Measurements from ENCODE around the gene FBXO2.

Gene FBXO2

DNA sequence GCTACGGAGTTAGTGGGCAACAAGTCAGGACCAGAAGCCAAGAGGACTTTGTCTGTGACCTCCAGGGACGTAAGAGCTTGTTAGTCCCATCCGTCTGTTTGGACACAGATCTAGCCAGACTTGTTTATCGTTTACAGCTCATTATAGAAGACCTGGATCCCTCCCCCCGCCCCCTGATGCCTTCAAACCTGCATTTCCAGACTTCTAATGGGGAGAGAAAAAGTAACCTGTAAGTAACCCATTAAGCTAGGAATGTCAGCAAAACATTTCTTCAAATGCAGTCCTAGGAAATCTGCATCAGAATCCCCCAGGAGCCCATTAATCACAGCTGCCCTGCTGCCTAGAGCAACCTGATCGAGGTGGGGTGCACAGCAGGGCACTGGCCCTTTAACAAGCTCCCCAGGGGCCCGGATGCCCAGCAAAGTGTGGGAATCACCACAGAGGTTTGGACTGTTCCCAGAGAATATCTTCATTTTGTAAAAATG lies 28.1 kb upstream of the FBXO2 start:
- no peak for DNase-seq (ENCODE audit: low read depth)

DNA sequence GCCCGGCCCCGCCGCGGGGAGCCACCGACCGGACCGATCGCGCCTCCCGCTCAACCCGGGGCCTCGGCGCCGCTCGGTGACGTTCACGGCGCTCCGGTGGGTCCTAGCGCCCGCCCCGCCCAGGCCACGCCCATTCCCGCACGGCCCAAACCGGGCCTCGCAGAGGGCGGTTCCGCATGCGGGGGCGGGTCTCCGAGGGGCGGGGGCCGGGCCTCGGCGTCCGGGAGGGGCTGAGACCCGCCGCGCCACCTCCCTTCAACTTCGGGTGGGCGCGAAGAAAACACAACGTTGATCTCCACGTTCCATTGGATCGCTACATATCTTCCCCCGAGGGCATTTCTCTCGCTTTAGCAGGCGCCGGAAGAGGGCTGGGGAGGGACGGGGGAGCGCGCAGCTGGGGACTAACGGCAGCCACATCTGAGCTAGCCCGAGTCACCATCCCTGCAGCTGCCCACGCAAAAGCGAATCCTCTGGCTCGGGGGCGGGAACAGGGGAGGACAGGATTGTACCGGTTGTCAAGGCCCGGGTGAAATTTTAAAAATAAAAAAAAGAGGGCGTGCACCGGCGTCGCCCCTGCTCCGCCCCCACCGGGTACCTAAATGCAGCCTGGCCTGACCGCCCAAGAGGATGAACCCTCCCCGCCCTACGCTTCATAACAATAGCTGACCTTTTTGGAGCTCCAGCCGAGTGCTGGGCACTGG lies 27.0 kb upstream of the FBXO2 start, which contains the start of gene MAD2L2:
Gene MAD2L2 (minus strand): TSS at position 78 of the 701 bp plus-strand sequence. CDS start 547 bp downstream, outside the sequence.
- peak; percentile 88 for DNase-seq (ENCODE audit: low read depth)

DNA sequence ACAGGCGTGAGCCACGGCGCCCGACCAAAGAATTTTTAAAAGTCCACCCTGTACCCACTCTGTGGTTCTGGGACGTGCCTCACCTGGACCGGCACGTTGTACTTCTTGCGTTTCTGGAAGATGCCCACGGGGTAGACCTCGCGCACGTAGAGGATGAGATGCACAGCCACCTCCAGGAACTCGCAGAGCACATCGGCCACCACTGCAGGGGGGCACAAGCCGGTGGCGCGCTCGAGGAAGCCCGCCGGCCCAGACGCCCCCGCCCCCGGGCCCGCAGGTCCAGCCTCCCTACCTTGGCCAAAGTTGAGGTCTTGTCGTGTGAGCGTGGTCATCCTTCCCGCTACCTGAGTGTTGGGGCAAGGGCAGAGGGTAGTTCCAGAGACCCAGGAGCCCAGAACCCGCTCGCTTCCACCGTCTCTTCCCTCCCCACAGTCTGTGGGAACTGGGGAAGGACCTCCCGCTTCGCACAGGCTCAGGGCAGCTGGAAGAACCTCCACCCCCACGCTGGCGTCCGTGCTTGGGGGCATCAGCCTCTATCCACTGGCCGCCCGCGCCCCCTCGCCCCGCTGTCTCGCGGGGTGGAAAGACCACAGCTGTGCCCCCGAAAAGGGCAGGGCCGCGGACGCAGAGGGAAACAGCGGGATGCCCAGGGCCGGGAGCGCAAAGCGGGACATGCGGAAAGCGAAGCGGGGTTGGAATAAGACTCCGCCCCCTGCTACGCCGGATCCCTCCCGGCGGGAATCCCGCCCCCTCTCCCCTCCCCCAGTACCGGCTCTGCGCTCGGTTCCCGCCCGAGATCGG lies 26.2 kb upstream of the FBXO2 start:
- no peak for DNase-seq (ENCODE audit: low read depth)

DNA sequence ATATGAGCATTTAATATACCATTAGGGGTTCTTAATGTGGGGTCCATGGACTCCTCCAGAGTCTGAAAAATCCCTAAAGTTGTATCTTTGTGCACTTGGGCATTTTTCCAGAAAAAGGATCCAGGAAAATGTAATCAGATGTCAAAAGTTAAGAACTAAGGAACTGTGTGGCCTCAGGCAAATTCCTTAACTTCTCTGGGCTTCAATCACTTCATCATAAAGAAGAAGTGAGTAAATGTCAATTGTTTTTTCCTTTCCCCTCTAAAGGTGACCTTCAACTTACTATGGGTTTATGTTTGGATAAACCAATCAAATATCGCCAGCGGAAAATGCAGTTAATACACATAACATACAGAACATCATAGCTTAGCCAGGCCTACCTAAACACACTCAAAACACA lies 24.2 kb upstream of the FBXO2 start:
- DNase-seq (ENCODE audit: low read depth), result no peak

DNA sequence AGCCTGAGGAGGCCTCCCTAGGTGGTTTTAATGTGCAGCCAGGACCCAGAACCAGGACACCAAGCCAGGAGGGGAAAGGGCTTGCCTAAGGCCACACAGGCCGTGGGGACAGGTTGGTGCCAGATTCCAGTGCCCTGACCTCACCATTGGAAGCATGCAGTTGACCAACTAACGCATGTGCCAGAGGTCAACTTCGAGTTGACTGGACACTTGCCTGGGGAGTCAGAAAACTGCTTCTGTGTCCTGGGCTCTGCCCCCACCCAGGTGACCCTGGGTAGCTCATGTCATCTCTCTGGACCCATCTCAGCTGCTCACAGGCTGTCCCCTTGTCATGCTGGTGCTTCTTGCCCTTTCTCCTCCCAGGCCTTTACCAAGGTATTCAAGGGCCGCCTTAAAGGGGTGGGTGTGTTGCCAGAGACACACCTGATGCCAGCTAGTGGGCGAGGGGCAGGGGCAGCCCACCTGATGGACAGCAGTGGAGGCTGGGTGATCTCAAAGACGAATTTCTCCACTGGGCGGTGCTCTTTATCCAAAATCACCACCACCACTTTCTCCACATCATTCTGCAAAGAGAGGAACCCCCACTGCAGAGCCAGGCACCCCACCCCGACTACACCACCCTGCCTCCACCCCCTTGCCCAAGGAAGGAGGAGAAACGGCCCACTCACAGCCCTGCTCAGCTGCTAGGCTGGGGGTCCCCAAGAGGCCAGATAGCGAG lies 22.3 kb upstream of the FBXO2 start:
- no peak for DNase-seq (ENCODE audit: low read depth)

DNA sequence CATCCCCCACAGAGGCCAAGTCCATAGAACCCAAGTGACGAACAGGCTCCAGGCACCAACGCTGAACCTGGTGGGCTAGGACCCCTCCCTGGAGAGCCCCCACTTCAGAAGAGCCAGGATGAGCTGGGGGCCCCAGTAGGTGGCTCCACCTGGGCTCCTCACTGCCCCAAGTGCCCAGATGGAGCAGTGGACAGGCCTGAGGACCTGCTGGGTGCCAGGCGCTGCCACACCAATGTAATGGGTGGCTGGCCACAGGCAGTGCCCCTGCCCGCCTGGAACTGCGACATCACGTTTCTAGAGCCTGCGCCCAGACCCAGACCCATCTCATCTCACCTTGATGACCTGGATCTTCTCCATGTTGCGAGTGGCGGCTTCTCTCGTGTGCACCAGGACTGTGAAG lies 21.1 kb upstream of the FBXO2 start:
- no peak for DNase-seq (ENCODE audit: low read depth)

DNA sequence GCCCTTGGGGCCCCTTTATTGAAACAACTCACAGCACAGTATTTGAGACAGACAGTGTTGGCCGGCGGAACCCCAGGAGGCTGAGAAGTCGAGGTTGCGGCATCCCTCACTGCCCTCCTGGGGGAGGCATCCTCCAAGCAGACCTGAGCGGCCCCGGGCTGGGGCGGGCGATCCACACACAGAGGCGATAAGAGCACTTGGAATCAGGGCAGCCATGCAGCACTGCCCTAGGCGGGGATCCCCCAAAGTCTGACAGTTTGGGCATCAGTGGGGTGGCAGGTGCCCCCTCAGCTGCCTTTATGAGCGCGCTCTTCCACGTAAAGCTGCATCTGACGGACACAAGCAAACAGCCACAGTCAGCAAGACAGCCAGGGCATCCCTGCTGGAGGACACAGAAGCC lies 20.3 kb upstream of the FBXO2 start:
- DNase-seq (ENCODE audit: low read depth), result no peak

DNA sequence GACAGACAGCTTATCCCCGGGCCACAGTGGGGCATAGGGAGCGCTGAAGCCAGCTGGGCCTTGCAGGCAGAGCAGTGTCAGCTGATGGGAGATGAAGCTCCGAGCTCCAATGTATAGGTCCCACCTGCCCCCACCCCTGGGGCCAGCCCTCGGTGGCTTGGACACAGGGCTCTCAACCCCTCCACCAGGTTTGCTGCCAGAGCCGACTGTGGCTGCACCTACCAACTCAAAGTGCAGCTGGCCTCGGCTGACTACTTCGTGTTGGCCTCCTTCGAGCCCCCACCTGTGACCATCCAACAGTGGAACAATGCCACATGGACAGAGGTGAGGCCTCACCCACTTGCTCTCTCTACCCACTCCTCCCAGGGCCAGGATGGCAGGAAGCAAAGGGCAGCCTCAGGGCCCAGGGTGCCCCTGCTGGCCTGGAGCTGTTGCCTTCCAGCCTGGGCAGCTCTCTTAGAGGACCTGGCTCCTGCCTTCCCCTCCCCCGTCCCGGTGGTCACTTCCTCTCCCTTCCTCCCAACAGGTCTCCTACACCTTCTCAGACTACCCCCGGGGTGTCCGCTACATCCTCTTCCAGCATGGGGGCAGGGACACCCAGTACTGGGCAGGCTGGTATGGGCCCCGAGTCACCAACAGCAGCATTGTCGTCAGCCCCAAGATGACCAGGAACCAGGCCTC lies 19.0 kb upstream of the FBXO2 start:
- DNase-seq (ENCODE audit: low read depth), result no peak

DNA sequence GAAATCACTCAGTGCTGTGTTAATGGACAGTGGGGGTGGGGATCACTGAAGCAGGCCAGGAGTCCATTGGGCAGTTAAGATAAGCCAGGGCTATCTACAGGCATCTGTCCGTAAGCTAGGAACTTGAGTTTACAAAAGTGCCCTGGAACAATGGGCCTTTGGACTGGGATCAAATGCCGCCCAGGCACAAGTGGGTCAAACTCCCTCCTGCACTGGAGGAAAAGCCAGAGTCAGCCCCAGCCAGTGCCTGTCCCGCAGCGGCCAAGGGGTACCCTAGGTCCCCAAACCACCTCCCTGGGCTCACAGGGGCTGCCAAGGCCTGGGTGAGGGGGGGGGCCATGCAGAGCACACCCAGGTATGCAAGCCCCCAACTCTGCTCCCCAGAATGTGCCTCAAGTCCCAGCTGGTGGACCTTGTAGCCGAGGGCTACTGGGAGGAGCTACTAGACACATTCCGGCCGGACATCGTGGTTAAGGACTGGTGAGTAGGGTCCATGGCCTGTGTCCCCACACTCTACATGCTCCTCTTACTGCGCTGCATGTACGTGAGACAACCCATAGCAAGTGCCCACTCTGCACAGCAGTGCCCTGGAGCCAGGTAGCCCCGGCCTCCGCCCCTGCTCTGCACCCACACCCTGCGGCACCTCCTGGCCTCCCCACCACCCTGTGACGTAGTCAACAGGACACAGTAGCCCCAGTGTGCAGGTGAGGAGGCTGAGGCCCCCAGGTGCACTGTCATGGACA lies 17.5 kb upstream of the FBXO2 start:
- no peak for DNase-seq (ENCODE audit: low read depth)

DNA sequence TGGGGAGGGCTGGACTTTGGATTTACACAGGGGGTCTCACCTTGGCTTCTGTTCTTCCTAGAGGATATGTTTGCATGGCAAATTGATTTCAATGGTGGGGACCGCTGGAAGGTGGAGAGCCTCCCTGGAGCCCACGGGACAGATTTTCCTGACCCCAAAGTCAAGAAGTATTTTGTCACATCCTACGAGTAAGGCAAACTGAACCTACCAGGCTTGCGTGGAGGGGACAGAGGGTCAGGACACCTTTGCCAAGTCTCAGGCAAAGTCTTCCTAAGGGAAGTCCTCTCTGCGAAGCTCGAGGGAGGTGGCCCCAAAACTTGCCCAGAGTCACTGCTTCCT lies 16.9 kb upstream of the FBXO2 start:
- DNase-seq (ENCODE audit: low read depth), result no peak

DNA sequence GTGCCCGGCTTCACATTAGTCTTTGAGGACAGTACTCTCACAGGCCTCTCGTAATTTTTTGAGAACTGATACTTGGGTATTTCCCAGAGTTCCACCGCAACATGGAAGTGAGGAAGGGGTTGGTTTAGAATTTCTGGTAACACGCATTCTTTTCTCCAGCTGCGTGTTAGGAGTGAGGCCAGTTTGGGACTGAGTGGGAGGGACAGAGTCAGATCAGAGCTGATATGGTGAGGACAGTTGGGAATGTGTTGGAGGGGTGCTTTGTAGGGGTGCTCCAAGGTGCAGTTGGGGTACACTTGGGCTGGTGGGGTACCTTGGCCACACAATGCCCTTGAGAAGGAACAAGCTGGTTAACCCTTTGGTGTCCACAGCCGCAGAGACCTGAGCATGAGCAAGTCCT lies 16.5 kb upstream of the FBXO2 start:
- DNase-seq (ENCODE audit: low read depth), result no peak

DNA sequence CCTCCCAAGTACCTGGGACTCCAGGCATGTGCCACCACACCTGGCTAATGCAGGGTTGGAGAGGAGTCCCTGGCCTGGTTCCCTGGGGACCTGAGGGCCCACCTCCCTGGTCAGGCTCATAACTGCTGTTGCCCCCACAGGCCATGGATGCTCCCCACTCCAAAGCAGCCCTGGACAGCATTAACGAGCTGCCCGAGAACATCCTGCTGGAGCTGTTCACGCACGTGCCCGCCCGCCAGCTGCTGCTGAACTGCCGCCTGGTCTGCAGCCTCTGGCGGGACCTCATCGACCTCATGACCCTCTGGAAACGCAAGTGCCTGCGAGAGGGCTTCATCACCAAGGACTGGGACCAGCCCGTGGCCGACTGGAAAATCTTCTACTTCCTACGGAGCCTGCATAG lies 14.3 kb upstream of the FBXO2 start:
- DNase-seq (ENCODE audit: low read depth), result no peak

DNA sequence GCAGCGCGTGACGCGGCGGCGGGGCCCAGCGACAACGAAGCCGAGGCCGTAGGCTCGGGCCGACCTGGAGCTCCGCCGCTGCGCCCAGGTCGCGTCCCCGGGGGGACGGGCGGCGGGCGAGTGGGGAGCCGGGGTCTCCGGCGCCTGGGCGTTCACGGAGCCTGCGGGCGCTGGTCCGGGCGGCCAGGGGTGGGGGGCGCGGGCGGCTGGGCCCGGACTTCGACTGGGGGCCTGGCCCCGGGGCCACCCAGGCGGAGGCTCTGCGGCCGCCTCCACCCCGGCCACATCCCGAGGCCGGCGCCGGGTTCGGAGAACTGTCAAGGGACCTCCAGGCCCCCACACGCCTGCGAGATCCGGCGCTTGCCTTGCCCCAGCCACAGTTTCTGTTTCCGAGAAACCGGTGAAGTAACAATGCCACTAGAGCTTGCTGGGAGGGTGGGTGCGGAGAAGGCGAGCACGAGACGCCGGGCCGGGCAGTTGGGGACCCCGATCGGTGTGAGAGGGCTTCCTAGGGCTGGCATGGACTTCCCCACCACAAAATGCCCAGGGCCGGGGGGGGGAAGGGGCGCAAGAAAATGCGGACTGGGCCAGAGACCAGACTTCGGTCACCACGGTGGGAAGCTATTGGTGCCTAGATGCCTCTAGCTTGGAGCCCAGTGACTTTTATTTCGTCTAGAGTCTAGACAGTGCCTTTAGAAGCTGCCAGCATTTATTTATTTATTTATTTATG lies 10.3 kb upstream of the FBXO2 start:
- DNase-seq (ENCODE audit: low read depth), result peak; percentile 55

DNA sequence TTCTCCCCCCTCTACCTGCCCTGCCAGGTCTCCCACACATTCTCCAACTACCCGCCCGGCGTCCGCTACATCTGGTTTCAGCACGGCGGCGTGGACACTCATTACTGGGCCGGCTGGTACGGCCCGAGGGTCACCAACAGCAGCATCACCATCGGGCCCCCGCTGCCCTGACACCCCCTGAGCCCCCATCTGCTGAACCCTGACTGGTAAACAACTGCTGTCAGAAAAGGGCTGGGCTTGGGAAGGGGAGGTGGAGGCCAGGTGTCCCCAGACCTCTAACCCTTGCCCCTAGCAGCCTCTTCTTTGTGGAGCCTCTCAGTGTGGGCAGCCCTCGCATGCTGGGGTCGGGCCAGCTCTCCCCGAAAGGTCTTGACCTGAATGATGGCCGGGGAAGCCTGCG lies 6.9 kb upstream of the FBXO2 start:
- DNase-seq (ENCODE audit: low read depth), result no peak

DNA sequence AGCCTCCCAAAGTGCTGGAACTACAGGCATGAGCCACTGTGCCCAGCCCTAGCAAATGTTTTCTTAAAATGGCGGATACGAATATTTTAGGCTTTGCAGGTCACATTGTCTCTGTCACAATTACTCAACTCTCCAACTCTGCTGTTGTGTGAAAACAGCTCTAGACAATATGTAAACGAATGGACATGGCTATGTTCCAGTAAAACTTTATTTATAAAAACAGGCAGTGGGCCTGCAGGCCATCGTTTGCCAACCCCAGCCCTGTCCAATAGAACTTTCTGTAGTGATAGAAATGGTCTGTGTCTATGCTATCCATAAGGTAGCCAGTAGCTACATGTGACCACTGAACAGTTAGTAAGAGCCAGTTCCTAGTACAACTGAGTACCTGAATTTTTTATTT lies 5.5 kb upstream of the FBXO2 start:
- DNase-seq (ENCODE audit: low read depth), result no peak

DNA sequence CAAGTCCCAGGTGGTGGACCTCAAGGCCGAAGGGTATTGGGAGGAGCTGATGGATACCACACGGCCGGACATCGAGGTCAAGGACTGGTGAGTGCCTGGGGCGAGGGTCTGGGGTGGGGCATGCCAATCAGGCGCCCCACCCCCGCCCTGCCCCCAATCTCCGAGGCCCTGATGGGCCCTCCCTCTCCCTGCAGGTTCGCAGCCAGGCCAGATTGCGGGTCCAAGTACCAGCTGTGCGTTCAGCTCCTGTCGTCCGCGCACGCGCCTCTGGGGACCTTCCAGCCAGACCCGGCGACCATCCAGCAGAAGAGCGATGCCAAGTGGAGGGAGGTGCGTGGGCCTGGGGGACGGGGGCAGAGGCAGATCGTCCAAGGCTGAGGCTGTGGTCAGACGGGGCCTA lies 4.3 kb upstream of the FBXO2 start:
- DNase-seq (ENCODE audit: low read depth), result no peak

DNA sequence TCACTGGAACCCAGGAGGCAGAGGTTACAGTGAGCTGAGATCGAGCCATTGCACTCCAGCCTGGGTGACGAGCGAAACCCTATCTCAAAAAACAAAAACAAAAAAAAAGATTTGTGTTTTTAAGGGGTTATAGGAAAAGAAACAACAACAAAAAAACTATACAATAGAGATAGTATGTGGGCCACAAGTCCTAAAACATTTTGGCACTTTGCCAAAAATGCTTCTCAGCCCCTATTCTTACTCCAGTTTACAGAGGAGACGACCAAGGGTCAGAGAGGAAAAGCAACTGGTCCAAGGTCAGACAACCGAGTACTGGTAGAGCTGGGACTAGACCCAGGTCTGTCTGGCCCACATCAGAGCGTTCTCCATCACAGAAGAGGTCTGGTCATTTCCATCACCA lies 3.4 kb upstream of the FBXO2 start:
- no peak for DNase-seq (ENCODE audit: low read depth)

DNA sequence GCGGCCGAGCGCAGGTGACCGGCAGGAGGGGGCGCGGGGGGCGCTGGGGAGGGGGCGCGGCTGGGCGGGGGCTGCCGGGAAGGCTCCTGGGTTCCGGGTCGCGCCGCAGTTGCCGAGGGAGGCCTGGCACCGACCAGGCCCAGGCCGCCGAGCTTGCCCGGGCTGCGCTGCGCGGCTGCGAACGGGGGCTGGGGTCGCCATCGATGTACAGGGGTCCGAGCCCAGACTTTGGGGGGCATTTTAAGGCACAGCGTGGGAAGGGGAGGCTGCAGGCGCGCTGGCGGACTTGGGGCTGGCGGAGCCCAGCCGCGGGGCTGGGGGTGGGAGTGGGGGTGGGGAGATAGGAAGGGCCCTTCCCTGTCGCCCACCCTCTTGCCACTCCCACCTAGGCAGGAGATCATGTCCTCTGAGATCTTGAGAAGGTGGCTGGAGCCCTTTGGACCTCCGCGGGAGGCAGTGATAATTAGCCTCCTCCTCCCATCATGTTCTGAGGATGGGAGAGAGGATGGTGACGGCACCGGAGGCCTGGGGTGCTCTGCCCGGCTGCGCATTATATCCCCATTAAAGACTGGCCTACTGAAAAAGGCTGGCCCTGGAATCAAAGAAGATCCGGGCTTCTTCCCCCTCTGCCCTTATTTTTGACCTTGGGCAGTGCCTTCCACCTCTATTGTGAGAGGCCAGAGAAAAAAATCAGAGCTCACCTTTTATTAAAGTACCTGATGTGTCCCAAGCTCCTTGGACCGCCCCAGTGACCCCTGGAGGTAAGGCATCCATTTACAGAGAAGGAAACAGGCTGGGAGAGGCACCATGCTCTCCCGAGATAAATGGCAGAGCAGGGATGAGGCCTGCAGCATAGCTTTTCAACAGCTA lies 945 bp upstream of the FBXO2 start:
- DNase-seq (ENCODE audit: low read depth), result no peak

DNA sequence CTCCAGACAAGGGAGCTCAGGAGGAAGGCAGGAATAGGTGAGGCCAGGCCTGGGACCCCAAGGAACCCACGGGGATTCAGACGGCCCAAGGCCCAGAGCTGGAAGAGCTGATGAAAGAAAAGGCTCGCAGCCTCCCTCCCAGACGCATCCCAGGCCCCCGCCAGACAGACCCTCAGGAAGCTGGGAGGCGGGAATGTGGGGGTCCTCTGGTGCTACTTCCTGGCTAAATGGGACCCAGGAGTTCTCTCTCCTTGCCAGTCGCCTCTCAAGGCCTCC lies 430 bp downstream of the FBXO2 start:
- DNase-seq (ENCODE audit: low read depth), result no peak

Measured in activated gamma-delta T cell treated with anti-CD3 and anti-CD28 coated beads, Interleukin-2, amount 50 U/mL, for 16 hours (primary cell).